Activated naive CD8-positive, alpha-beta T cell (primary cell): ENCODE measurements around the gene NYNRIN.
A peak's percentile ranks its signal among the peaks of the same experiment; 100 is the strongest.

ENCODE experiments used
- H3K27ac Mint-ChIP-seq: one replicate; pipeline ENCODE4 v1.8.0; 2021; ENCODE audit warnings: mixed read lengths
- H3K27me3 Mint-ChIP-seq: one replicate; pipeline ENCODE4 v1.8.0; 2021; ENCODE audit warnings: mixed read lengths
- H3K36me3 Mint-ChIP-seq: one replicate; pipeline ENCODE4 v1.8.0; 2021; ENCODE audit warnings: mixed read lengths
- H3K4me1 Mint-ChIP-seq: one replicate; pipeline ENCODE4 v1.8.0; 2021; ENCODE audit warnings: low read depth, mixed read lengths
- H3K4me3 Mint-ChIP-seq: one replicate; pipeline ENCODE4 v1.8.0; 2021; ENCODE audit warnings: mild to moderate bottlenecking, mixed read lengths
- H3K9me3 Mint-ChIP-seq: one replicate; pipeline ENCODE4 v1.8.0; 2021; ENCODE audit warnings: low read depth, mixed read lengths

Gene NYNRIN

GRCh38 chr14:24411443-24412389, 12.9 kb downstream of the NYNRIN start:
- Mint-ChIP-seq H3K27me3 (no peaks in the 10 kb centered on the region), H3K4me3 (no peak overlapping the region), H3K36me3 (no peaks in the 10 kb centered on the region), H3K4me1 (no peaks in the 10 kb centered on the region), H3K9me3 (no peaks in the 10 kb centered on the region), H3K27ac (no peak overlapping the region)

- Mint-ChIP-seq H3K4me3 (no peak overlapping the region), H3K4me1 (no peaks in the 10 kb centered on the region), H3K36me3 (no peaks in the 10 kb centered on the region), H3K9me3 (no peaks in the 10 kb centered on the region), H3K27me3 (peaks cover 6% of the 10 kb centered on the region), H3K27ac (no peak overlapping the region)
Observed at GRCh38 chr14:24414077-24414476, 15.3 kb downstream of the NYNRIN start.

- H3K36me3 Mint-ChIP-seq = no peaks in the 10 kb centered on the region
- H3K4me3 Mint-ChIP-seq = no peak overlapping the region
- H3K9me3 Mint-ChIP-seq = no peaks in the 10 kb centered on the region
- H3K27ac Mint-ChIP-seq = no peak overlapping the region
- H3K27me3 Mint-ChIP-seq = peaks cover 7% of the 10 kb centered on the region
- H3K4me1 Mint-ChIP-seq = no peaks in the 10 kb centered on the region
Observed at GRCh38 chr14:24414732-24415420, 16.1 kb downstream of the NYNRIN start.

- Mint-ChIP-seq H3K9me3 (no peaks in the 10 kb centered on the region), H3K27me3 (peaks cover 7% of the 10 kb centered on the region), H3K4me1 (no peaks in the 10 kb centered on the region), H3K4me3 (no peak overlapping the region), H3K36me3 (no peaks in the 10 kb centered on the region), H3K27ac (no peak overlapping the region)
Observed at GRCh38 chr14:24415421-24416253, 16.8 kb downstream of the NYNRIN start.

GRCh38 chr14:24416254-24416931, 17.6 kb downstream of the NYNRIN start:
- no peaks in the 10 kb centered on the region for H3K9me3 Mint-ChIP-seq
- H3K36me3 Mint-ChIP-seq = no peaks in the 10 kb centered on the region
- H3K27ac Mint-ChIP-seq = no peak overlapping the region
- H3K27me3 Mint-ChIP-seq = peaks cover 7% of the 10 kb centered on the region
- no peaks in the 10 kb centered on the region for H3K4me1 Mint-ChIP-seq
- H3K4me3 Mint-ChIP-seq = no peak overlapping the region

GRCh38 chr14:24416932-24417619, 18.3 kb downstream of the NYNRIN start:
- H3K27ac Mint-ChIP-seq = no peak overlapping the region
- no peaks in the 10 kb centered on the region for H3K9me3 Mint-ChIP-seq
- no peak overlapping the region for H3K4me3 Mint-ChIP-seq
- H3K36me3 Mint-ChIP-seq = no peaks in the 10 kb centered on the region
- H3K27me3 Mint-ChIP-seq = peaks cover 7% of the 10 kb centered on the region
- H3K4me1 Mint-ChIP-seq = no peaks in the 10 kb centered on the region

- H3K9me3 Mint-ChIP-seq = no peaks in the 10 kb centered on the region
- H3K27ac Mint-ChIP-seq = no peak overlapping the region
- no peaks in the 10 kb centered on the region for H3K36me3 Mint-ChIP-seq
- no peaks in the 10 kb centered on the region for H3K4me1 Mint-ChIP-seq
- H3K4me3 Mint-ChIP-seq = no peak overlapping the region
- H3K27me3 Mint-ChIP-seq = peaks cover 7% of the 10 kb centered on the region
Observed at GRCh38 chr14:24417832-24418491, 19.2 kb downstream of the NYNRIN start.

GRCh38 chr14:24418492-24418873, 19.7 kb downstream of the NYNRIN start:
- H3K4me1 Mint-ChIP-seq = no peaks in the 10 kb centered on the region
- H3K4me3 Mint-ChIP-seq = no peak overlapping the region
- no peaks in the 10 kb centered on the region for H3K36me3 Mint-ChIP-seq
- no peak overlapping the region for H3K27ac Mint-ChIP-seq
- no peaks in the 10 kb centered on the region for H3K9me3 Mint-ChIP-seq
- H3K27me3 Mint-ChIP-seq = peaks cover 7% of the 10 kb centered on the region

- Mint-ChIP-seq H3K36me3 (no peaks in the 10 kb centered on the region), H3K27me3 (peaks cover 7% of the 10 kb centered on the region), H3K27ac (no peak overlapping the region), H3K9me3 (no peaks in the 10 kb centered on the region), H3K4me1 (peaks cover 20% of the 10 kb centered on the region), H3K4me3 (no peak overlapping the region)
Observed at GRCh38 chr14:24422261-24422660, 23.5 kb downstream of the NYNRIN start.

GRCh38 chr14:24422694-24423601, 24.1 kb downstream of the NYNRIN start:
- Mint-ChIP-seq H3K27me3 (peaks cover 7% of the 10 kb centered on the region), H3K4me1 (peaks cover 24% of the 10 kb centered on the region), H3K4me3 (no peak overlapping the region), H3K9me3 (no peaks in the 10 kb centered on the region), H3K36me3 (no peaks in the 10 kb centered on the region), H3K27ac (no peak overlapping the region)

GRCh38 chr14:24425704-24426103, 26.9 kb downstream of the NYNRIN start:
- H3K4me1 Mint-ChIP-seq = peaks cover 30% of the 10 kb centered on the region
- H3K4me3 Mint-ChIP-seq = no peak overlapping the region
- H3K27ac Mint-ChIP-seq = peak overlapping the region; percentile 68
- no peaks in the 10 kb centered on the region for H3K36me3 Mint-ChIP-seq
- H3K9me3 Mint-ChIP-seq = no peaks in the 10 kb centered on the region
- H3K27me3 Mint-ChIP-seq = no peaks in the 10 kb centered on the region

GRCh38 chr14:24426150-24426911, 27.5 kb downstream of the NYNRIN start:
- H3K36me3 Mint-ChIP-seq = no peaks in the 10 kb centered on the region
- H3K27ac Mint-ChIP-seq = peak overlapping the region; percentile 68
- no peak overlapping the region for H3K4me3 Mint-ChIP-seq
- H3K9me3 Mint-ChIP-seq = no peaks in the 10 kb centered on the region
- H3K4me1 Mint-ChIP-seq = peaks cover 35% of the 10 kb centered on the region
- no peaks in the 10 kb centered on the region for H3K27me3 Mint-ChIP-seq
